ENCODE data around the gene DUSP9.

- no peak for TF ChIP-seq POLR2AphosphoS5 (IDR thresholded peaks at IDR 0.05; ENCODE audit: low read depth, low read length)
- TF ChIP-seq, protein P1, sequence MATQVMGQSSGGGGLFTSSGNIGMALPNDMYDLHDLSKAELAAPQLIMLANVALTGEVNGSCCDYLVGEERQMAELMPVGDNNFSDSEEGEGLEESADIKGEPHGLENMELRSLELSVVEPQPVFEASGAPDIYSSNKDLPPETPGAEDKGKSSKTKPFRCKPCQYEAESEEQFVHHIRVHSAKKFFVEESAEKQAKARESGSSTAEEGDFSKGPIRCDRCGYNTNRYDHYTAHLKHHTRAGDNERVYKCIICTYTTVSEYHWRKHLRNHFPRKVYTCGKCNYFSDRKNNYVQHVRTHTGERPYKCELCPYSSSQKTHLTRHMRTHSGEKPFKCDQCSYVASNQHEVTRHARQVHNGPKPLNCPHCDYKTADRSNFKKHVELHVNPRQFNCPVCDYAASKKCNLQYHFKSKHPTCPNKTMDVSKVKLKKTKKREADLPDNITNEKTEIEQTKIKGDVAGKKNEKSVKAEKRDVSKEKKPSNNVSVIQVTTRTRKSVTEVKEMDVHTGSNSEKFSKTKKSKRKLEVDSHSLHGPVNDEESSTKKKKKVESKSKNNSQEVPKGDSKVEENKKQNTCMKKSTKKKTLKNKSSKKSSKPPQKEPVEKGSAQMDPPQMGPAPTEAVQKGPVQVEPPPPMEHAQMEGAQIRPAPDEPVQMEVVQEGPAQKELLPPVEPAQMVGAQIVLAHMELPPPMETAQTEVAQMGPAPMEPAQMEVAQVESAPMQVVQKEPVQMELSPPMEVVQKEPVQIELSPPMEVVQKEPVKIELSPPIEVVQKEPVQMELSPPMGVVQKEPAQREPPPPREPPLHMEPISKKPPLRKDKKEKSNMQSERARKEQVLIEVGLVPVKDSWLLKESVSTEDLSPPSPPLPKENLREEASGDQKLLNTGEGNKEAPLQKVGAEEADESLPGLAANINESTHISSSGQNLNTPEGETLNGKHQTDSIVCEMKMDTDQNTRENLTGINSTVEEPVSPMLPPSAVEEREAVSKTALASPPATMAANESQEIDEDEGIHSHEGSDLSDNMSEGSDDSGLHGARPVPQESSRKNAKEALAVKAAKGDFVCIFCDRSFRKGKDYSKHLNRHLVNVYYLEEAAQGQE (IDR thresholded peaks at IDR 0.05; ENCODE audit: insufficient read depth in 1 of 2, low read depth in 2 of 2, low read length in 2 of 2): no peak
- TF ChIP-seq FOXP2 (optimal IDR thresholded peaks at IDR 0.05; ENCODE audit: borderline replicate concordance, extremely low read depth, extremely low read length, insufficient read depth): no peak
- no peak for TF ChIP-seq TAF1 (IDR thresholded peaks at IDR 0.05; ENCODE audit: borderline replicate concordance, insufficient read depth, low read length)
- TF ChIP-seq SIN3A (IDR thresholded peaks at IDR 0.05; ENCODE audit: borderline replicate concordance, insufficient read depth, low read length): no peak
Observed at GRCh38 chrX:153631346-153631745, 15.7 kb upstream of the DUSP9 start.
